Motor neuron (in vitro differentiated cells): ENCODE results near the gene KRTAP10-6. TPM values are rescaled to one million over a fixed set of nuclear protein-coding genes. Genes with fewer than 3 reads are reported as not detected.
"Not testable (repeated sequence)": the region's sequence is repeated elsewhere in the genome, so short reads cannot be mapped to it uniquely, and the experiment has no call there.

Experiments
- ATAC-seq, 8 experiments: fragments of 200-7000 bp; cut with Tn5 transposase; replicated peaks in 6 of 8; 2 replicates each; pipeline ENCODE4 v1.8.0; 2021; ENCODE audit warnings: mild to moderate bottlenecking in 8 of 8, moderate library complexity in 8 of 8
- H3K27ac ChIP-seq, 2 donors: fragments of 250-450 bp; sonication (Bioruptor Pico); 2 replicates each; pipeline ENCODE4 v1.9.0; 2021; ENCODE audit warnings: antibody characterized with exemption in 2 of 2, mild to moderate bottlenecking in 2 of 2, moderate library complexity in 1 of 2
- H3K4me1 ChIP-seq, 2 donors: fragments of 250-450 bp; sonication (Bioruptor Pico); replicated peaks in 1 of 2; 2 replicates each; pipeline ENCODE4 v1.6.1; 2021; ENCODE audit warnings: antibody characterized with exemption in 2 of 2, mild to moderate bottlenecking in 2 of 2, moderate library complexity in 1 of 2
- H3K4me3 ChIP-seq, 5 donors: fragments of 250-450 bp; sonication (Bioruptor Pico); 2 replicates each; pipeline ENCODE4 v1.9.0; 2021; ENCODE audit warnings: antibody characterized with exemption in 5 of 5, mild to moderate bottlenecking in 5 of 5, moderate library complexity in 4 of 5
- WGBS, 10 experiments: fragments of 450-650 bp; shearing (Covaris generic); methylation state at CpG; one replicate each; pipeline ENCODE4 v1.0.0; 2022; 5-methylcytosine and 5-hydroxymethylcytosine counted together
- in situ Hi-C, 9 experiments: fragments of 400-800 bp; cut with MboI; loops; one replicate each; pipeline ENCODE4 v1.15.0; 2021; ENCODE audit warnings: low sequenced_read_pairs in 9 of 9, low pct_unique_long_range_greater_than_20kb in 2 of 9; ENCODE audit not compliant: unreplicated experiment in 9 of 9
- total RNA-seq, 8 experiments: library from RNA; unstranded; fragments of 300-600 nt; gene quantifications; 2 replicates each; pipeline versions ENCODE4 v1.2.3 to v1.2.4, GENCODE V29; 2022

Gene KRTAP10-6
- total RNA-seq, 8 experiments from 2014 or later = 0.23 to 0.71 (median 0.35) TPM; not detected in 4

DNA sequence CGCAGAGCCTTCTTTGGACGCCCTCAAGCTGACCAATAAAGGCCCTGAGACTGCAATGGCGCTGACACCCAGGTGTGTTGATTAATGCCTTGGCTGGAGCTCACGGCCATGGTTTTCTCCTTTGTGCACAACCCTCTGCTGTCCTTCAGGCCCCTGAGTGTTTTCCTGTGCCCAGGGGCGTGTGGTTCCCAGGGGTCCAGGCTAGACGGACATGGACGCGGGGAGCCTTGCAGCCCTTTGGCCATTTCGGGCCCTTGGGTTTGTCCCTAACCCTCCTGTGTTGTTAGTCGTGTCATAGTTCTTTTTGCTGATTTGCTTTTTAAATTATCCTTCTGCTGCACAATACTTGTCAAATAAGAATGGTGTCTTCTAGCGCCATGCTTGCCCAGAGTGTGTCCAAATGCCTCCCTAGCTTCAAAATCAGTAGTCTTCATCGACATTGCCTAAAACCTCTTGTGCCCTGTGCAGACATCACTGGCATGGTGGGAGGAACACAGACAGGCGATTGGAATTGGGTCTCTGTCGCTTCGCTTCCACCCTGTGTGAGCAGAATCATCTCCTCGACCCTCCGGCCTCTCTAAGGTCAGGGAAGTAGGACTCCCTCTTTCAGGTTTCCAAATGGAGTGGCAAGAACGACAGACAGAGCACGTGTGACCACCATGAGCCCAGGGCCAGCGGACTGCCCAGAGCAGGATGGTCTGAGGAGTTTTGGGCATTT lies 16.8 kb downstream of the KRTAP10-6 start:
- in situ Hi-C loops = no loop called here
- ATAC-seq = no peak
- H3K4me3 ChIP-seq = no peak overlapping the region
- no peaks in the 10 kb centered on the region for H3K4me1 ChIP-seq
- no peak overlapping the region for H3K27ac ChIP-seq
- WGBS, 10 experiments = 0 to 100% (median 80%) methylated on average over 1 to 11 of the region's 20 CpGs; no CpG with 5 or more reads in 3 of the 10 experiments

DNA sequence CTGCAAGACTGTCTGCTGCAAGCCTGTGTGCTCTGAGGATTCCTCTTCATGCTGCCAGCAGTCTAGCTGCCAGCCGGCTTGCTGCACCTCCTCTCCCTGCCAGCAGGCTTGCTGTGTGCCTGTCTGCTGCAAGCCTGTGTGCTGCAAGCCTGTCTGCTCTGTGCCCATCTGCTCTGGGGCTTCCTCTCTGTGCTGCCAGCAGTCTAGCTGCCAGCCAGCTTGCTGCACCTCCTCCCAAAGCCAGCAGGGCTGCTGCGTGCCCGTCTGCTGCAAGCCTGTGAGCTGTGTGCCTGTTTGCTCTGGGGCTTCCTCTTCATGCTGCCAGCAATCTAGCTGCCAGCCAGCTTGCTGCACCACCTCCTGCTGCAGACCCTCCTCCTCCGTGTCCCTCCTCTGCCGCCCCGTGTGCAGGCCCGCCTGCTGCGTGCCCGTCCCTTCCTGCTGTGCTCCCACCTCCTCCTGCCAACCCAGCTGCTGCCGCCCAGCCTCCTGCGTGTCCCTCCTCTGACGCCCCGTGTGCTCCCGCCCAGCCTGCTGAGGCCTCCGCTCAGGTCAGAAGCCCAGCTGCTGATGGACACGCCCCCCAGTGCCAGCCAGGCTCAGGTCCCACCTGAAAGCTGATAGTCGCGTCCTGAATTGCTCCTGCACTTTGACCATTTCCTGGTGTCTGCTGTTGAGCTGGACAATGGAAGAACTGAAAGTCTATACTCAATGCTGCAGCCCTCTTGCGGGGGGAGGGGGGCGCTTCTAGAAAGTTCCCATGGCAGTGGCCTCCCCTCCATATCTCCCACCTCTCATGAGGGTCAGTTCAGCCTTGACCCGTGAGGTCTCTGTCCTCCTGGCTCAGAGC lies 17.6 kb downstream of the KRTAP10-6 start:
- ATAC-seq = peak in 1 of 8 experiments; percentile 52
- 0 to 100% (median 48%) methylated on average over 1 to 12 of the region's 21 CpGs; no CpG with 5 or more reads in 6 of the 10 experiments for WGBS, 10 experiments
- no peaks in the 10 kb centered on the region for H3K4me1 ChIP-seq
- in situ Hi-C loops = no loop called here
- no peak overlapping the region for H3K27ac ChIP-seq
- no peak overlapping the region for H3K4me3 ChIP-seq

DNA sequence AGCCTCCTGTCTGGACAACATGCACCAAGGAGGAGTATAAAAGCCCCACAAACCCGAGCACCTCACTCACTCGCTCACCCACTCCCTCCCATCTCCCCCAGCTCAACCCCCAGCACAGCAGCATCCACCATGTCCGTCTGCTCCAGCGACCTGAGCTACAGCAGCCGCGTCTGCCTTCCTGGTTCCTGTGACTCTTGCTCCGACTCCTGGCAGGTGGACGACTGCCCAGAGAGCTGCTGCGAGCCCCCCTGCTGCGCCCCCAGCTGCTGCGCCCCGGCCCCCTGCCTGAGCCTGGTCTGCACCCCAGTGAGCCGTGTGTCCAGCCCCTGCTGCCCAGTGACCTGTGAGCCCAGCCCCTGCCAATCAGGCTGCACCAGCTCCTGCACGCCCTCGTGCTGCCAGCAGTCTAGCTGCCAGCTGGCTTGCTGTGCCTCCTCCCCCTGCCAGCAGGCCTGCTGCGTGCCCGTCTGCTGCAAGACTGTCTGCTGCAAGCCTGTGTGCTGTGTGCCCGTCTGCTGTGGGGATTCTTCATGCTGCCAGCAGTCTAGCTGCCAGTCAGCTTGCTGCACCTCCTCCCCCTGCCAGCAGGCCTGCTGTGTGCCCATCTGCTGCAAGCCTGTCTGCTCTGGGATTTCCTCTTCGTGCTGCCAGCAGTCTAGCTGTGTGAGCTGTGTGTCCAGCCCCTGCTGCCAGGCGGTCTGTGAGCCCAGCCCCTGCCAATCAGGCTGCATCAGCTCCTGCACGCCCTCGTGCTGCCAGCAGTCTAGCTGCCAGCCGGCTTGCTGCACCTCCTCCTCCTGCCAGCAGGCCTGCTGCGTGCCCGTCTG lies 18.5 kb downstream of the KRTAP10-6 start, which contains the start of gene KRTAP10-4:
KRTAP10-4 (plus strand) TSS at position 100 of the 827 bp plus-strand sequence; CDS start at position 130, 30 bp downstream.
- H3K27ac ChIP-seq, ATAC-seq: not testable (repeated sequence)
- 0% methylated on average over 1 of the region's 25 CpGs; no CpG with 5 or more reads in 9 of the 10 experiments for WGBS, 10 experiments

DNA sequence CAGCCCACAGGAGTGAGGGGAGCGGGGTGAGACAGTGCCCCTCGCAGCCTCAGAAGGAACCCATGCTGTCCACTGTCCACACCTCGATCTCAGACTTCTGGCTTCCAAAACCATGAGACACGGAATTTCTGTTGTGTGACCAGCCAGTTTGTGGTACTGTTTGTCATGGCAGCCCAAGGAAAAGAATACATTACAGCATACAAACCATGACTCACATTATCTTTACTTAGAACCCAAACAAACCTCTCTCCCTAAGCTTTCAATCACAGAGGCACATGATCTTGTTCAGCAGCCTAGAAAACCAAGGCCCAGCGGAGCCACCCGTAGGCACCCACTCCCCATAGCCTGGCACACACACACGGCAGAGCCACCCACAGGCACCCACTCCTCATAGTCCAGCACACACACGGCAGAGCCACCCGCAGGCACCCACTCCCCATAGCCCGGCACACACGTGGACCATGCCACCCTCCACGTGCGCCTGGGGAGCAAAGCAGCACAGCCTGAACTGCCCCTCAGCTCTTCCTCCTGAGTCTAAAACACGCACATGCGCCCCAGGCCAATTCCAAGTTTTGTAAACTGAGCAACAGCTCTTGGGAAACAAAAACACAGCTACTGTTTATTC lies 19.2 kb downstream of the KRTAP10-6 start:
- Histone ChIP-seq H3K4me1 (no peaks in the 10 kb centered on the region), H3K4me3 (no peak overlapping the region), H3K27ac (no peak overlapping the region)
- peak in 4 of 8 experiments; percentile 27 to 73 (median 40) for ATAC-seq
- in situ Hi-C loops = no loop called here
- 13 to 82% (median 54%) methylated on average over 6 to 7 of the region's 15 CpGs; no CpG with 5 or more reads in 6 of the 10 experiments for WGBS, 10 experiments

More for the DNA sequence above, 18.5 kb downstream of the KRTAP10-6 start, which contains the start of gene KRTAP10-4:
- H3K4me1 ChIP-seq, in situ Hi-C loops, H3K4me3 ChIP-seq: not testable (repeated sequence)

DNA sequence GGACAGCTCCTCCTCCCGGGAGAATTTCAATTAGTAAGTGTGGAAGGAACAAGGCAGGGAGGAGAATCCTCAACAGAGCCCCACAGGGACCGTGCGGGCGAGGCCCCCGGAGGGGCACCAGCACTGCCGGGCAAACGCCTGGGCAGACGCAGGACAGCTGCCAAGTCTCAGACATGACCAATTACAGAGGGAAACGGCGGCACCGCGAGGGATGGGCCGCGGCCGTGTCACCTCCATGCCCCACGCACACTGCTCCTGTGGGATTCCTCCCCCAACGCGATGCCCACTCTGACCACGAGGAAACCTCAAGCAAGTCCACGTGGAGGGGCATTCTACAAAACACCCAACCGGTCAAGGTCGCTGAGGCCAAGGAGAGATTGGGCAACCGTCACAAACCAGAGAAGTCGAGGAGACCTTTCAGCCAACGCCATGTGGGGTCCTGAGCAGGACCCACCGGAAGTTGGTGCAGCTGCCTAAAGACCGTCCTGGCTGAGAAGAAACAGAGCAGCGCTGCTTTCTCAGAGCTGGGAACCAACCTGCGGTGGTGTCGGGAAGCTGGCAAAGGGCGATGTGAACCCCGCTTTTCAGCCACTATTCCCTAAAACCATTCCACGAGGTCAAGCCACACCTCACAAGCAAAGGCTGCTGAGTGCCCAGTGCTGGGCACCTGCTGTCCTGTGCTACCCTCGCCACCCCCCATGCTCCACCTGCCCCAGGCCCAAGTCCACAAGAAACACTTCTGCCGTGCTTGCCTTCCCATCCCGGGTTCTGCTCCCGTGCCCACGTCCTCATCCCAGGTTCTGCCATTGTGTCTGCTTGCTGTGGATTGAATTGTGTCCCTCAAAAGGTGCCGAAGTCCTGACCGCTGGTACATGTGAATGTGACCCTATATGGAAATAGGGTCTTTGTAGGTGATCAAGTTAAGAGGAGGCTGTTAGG lies 20.2 kb downstream of the KRTAP10-6 start:
- in situ Hi-C loops = no loop called here
- Histone ChIP-seq H3K4me1 (no peaks in the 10 kb centered on the region), H3K27ac (no peak overlapping the region), H3K4me3 (no peak overlapping the region)
- no peak for ATAC-seq
- WGBS, 10 experiments = 33 to 96% (median 76%) methylated on average over 1 to 13 of the region's 40 CpGs; no CpG with 5 or more reads in 3 of the 10 experiments

DNA sequence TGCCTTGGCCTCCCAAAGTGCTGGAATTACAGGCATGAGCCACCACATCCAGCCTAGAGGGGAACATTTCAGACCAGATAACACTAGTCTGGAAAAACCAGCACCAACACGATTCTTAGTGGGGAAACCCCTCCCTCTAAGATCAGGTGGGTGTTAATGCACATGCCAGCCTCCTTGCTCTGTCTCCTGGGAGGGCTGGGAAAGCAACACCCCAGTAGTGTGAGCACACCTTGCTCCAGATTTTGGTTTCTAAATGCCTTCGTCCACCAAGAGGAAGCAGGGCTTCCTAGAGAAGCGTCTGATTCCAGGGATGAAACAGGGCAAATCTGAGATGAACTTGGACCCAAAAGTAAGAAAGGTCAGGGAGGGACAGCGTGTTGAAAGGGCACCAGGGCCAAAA lies 21.0 kb downstream of the KRTAP10-6 start:
- Histone ChIP-seq H3K4me3 (no peak overlapping the region), H3K4me1 (no peaks in the 10 kb centered on the region), H3K27ac (no peak overlapping the region)
- WGBS, 10 experiments = 0 to 100% (median 61%) methylated on average over 1 to 3 of the region's 4 CpGs; no CpG with 5 or more reads in 1 of the 10 experiments
- in situ Hi-C loops = no loop called here
- ATAC-seq = no peak

DNA sequence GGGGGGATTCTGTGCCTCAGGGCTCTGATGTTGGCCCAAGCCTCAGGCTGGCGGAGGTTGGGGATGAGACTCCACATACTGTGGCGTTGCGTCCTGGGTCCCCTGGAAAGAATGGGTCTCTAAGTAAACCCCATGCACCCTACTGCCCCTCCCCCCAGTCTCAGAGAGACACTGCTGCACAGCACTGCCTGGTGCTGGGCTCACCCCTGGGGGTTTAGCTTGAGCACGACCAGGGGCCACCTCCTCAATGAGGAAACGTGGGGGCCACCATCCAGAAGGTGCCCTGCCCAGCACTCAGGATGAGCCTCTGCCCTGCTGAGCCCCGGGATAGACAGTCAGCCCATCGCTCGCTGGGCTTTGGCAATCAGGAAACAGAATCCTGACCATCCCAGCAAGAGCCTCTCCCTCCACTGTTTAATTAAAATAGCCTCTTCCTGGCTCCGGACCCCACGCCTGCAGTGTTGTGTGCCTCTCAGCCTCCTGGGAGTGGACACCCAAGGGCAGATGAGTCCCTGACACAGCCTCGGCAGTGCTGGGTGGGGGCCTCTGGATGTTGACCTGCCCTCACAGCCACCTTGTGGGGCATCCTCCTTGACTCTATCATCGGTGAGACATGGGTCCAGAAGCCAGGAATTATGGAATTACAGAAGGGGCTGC lies 22.3 kb downstream of the KRTAP10-6 start:
- Histone ChIP-seq H3K4me1 (no peaks in the 10 kb centered on the region), H3K4me3 (no peak overlapping the region), H3K27ac (no peak overlapping the region)
- in situ Hi-C loops = no loop called here
- no peak for ATAC-seq
- 19 to 83% (median 72%) methylated on average over 1 to 9 of the region's 12 CpGs; no CpG with 5 or more reads in 3 of the 10 experiments for WGBS, 10 experiments

DNA sequence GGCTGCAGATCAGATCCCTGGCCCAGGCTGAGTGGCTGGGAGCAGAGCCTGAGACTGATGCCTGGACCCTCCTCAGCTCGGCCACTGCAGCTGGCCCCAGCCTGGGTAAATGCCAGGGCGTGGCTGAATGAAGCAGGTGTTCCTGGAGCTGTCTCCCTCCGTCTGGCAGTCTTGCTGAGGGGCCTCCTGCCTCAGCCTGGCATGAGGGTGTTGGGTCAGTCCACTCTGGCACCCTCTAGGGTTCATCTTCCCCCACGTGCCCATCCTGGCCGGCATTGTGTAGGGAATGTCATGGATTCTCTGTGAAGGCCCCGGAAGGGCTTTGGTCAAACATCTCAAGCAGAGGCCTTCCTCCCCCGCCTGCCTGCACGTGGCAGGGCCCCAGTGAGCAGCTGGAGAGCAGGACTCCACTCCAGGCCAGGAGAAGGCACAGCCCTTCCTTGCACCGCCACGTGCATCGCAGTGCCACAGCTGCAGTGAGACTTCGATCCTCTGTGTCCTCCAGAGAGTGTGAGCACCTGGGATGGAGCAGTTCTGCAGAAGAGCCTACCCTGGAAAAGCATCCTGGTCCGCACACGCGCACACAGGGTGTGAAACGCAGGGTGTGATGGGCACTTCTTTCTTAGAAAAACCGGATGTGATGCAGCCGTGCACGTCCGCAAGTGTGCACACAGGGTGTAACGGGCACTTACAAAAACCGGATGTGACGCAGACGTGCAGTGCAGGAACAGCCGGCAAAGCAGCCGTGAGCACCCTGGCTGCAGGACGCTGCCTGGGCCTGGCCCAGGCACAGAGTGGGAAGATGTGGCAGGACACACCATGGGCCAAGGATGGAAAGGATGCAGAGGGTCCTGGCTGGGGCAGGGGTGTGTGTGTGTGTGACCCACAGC lies 23.4 kb downstream of the KRTAP10-6 start:
- in situ Hi-C loops = no loop called here
- no peak overlapping the region for H3K27ac ChIP-seq
- 30 to 85% (median 70%) methylated on average over 1 to 9 of the region's 27 CpGs; no CpG with 5 or more reads in 5 of the 10 experiments for WGBS, 10 experiments
- H3K4me1 ChIP-seq = no peaks in the 10 kb centered on the region
- ATAC-seq = no peak
- no peak overlapping the region for H3K4me3 ChIP-seq

DNA sequence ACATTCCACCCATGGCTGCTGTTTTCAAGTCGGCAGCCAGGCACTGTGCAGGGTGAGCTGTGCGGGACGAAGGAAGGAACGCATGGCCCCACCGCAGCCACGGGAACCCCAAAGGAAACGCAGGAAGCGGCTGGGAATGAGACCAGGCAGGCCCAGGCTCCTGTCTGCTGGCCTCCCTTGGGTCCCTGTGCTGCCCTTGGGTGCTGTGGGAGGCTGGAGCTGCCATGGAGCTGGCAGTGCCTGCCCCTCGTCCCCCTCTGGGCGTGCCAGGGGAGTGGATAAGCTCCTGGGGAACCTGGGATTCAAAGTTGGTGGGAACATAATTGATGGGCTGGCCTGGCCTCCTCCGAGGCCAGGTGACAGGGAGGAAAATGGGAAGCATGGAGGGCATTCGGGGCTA lies 24.0 kb downstream of the KRTAP10-6 start:
- in situ Hi-C loops = no loop called here
- no peak for ATAC-seq
- WGBS, 10 experiments = 13 to 93% (median 72%) methylated on average over 2 to 6 of the region's 12 CpGs; no CpG with 5 or more reads in 5 of the 10 experiments
- Histone ChIP-seq H3K4me1 (no peaks in the 10 kb centered on the region), H3K27ac (no peak overlapping the region), H3K4me3 (no peak overlapping the region)

DNA sequence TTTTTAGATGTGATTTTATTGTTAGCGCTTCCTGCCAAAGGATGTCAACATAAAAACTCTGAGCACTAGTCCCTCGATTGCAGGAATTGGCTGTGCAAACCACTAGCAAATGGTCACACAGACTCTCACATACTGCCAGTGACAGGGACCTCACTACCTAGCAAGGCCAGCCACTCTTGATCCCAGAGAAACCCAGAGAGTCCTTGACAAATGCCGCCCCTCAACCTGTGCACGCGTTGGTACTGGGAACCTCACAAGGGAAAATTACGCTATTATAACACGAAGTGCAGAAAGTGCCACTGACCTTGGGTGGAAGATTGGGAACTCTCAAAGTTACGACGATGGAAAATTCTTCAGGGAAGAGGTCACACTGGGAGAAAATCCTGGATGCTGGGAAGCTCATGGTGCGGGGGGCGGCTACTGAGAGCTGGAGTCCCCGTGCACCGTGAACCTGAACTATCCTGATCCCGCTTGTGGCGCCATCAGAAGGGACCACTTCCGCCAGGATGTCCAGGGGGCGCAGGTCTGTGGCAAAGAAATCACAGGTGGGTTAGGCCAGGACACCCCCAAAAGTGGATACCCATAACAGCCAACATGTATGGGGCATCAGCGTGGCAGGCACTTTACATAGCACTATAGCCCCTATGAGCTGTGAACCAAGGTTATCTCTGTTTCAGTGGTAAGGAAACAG lies 24.7 kb downstream of the KRTAP10-6 start:
- no peak overlapping the region for H3K4me3 ChIP-seq
- in situ Hi-C loops = no loop called here
- H3K4me1 ChIP-seq = no peaks in the 10 kb centered on the region
- WGBS, 10 experiments = 71 to 92% (median 85%) methylated on average over 4 to 16 of the region's 18 CpGs; no CpG with 5 or more reads in 4 of the 10 experiments
- no peak for ATAC-seq
- H3K27ac ChIP-seq = no peak overlapping the region
